ENCODE measurements around the gene ERICH4. TPM values are rescaled to one million over a fixed set of nuclear protein-coding genes. Genes with fewer than 3 reads are reported as not detected.
"Not testable (repeated sequence)": the region's sequence is repeated elsewhere in the genome, so short reads cannot be mapped to it uniquely, and the experiment has no call there.

The ERICH4 gene
- total RNA-seq, 1 experiment from 2014 or later: not detected

DNA sequence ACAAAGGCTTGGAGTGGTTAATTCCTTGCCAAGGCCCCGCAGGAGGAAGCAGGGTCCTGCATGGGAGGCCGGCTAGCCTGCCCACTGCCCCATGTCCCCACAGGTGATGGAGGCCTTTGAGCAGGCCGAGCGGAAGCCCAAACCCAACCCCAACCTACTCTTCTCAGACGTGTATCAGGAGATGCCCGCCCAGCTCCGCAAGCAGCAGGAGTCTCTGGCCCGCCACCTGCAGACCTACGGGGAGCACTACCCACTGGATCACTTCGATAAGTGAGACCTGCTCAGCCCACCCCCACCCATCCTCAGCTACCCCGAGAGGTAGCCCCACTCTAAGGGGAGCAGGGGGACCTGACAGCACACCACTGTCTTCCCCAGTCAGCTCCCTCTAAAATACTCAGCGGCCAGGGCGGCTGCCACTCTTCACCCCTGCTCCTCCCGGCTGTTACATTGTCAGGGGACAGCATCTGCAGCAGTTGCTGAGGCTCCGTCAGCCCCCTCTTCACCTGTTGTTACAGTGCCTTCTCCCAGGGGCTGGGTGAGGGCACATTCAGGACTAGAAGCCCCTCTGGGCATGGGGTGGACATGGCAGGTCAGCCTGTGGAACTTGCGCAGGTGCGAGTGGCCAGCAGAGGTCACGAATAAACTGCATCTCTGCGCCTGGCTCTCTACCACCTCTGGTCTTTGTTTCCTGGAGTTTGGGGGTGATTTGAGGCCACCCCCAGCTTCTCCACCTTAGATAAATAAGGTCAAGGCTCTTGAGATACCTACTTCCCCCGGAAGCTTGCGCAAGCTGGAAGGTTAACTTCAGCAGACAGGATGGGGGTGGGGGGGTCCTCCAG lies 18.4 kb upstream of the ERICH4 start:
- Histone ChIP-seq H3K4me3 (no peak overlapping the region), H3K27ac (no peak overlapping the region), H3K4me1 (peaks cover 11% of the 10 kb centered on the region), H3K27me3 (no peaks in the 10 kb centered on the region), H3K36me3 (peaks cover 10% of the 10 kb centered on the region), H3K9me3 (replicated peaks) (no peaks in the 10 kb centered on the region)
- DNase-seq: no peak

DNA sequence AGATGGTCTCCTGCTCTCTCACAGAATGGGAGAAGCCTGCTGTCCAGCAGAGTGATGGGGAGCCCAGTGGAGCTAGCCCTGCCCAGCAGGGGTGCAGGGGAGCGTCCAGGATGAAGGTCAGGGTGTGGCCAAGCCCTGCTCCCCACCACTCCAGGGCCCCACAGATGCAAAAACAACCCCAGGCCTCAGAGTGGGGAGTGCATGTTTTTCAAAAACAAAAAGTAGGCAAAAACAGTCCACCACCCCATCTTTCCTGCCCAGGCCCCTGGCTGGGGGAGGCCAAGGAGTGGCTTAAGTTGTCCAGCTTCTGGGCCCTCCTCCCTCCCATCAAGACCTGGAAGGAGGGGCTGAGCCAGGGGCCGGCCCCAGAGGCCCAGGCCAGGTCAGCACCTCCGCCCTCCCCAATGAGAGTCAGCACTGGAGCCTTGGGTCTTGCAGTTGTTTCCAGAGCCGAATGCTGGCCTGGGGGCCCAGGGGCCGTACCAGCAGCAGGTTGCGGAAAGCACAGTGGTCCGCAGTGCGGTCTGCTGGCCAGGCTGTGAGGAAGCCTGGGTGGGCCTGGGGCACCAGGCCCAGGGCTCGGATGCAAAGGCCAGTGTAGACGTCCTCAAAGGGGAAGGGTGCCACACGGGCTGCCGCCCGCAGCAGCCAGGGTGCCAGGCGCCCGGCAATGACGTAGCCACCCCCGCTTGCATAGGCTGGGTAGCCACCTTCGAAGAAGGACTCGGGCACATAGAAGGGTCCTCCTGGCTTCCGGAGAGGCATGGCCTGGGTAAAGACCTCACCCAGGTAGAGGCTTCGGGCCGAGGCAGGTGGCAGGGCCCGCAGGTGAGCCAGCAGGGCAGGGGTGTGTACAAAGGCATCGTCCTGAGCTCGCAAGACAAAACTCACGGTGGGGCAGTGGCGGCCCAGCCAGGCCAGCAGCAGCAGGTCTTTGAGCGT lies 17.5 kb upstream of the ERICH4 start:
- H3K36me3 ChIP-seq: peaks cover 6% of the 10 kb centered on the region
- peaks cover 11% of the 10 kb centered on the region for H3K4me1 ChIP-seq
- H3K27me3 ChIP-seq: no peaks in the 10 kb centered on the region
- no peak overlapping the region for H3K4me3 ChIP-seq
- DNase-seq: no peak
- H3K27ac ChIP-seq: no peak overlapping the region
- H3K9me3 ChIP-seq (replicated peaks): no peaks in the 10 kb centered on the region

DNA sequence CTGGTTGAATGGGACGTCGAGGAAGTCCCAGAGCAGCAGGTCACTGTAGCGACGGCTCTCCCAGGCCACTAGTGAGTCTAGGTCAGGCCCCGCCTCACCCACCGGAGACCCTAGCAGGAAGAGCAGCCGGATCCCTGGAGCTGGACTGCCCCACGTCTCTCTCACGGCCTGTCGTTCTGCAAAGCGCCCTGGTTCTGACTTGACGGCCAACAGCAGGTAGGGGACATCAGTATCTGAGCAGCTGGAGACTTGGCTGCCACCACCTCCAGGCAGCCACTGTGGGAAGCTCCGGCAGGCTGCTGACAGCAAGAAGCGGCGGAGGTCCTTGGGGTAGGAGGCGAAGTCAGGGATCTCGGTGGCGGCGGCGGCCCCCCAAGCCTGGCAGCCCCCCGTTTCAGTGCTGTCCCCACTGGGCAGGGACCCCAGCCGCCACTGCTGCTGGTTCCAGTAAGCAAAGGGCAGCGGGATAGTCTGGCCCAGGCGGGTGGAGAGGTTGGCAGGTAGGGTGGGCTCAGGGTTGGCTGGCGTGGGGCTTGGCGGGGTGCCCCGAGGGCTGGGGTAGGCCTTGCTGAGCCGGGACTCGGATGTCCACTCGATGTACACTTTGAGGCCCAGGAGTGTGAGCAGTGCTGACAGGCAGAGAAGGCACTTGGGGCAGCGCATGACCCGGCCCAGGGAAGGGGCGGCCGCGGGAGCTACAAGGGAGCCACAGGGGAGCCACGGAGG lies 16.7 kb upstream of the ERICH4 start:
- H3K9me3 ChIP-seq (replicated peaks): no peaks in the 10 kb centered on the region
- peaks cover 18% of the 10 kb centered on the region for H3K4me1 ChIP-seq
- peaks cover 6% of the 10 kb centered on the region for H3K36me3 ChIP-seq
- peak overlapping the region; percentile 87; the same call in 1 of the 2 replicates for H3K27ac ChIP-seq
- DNase-seq: no peak
- no peaks in the 10 kb centered on the region for H3K27me3 ChIP-seq
- H3K4me3 ChIP-seq: peak overlapping the region; percentile 74

DNA sequence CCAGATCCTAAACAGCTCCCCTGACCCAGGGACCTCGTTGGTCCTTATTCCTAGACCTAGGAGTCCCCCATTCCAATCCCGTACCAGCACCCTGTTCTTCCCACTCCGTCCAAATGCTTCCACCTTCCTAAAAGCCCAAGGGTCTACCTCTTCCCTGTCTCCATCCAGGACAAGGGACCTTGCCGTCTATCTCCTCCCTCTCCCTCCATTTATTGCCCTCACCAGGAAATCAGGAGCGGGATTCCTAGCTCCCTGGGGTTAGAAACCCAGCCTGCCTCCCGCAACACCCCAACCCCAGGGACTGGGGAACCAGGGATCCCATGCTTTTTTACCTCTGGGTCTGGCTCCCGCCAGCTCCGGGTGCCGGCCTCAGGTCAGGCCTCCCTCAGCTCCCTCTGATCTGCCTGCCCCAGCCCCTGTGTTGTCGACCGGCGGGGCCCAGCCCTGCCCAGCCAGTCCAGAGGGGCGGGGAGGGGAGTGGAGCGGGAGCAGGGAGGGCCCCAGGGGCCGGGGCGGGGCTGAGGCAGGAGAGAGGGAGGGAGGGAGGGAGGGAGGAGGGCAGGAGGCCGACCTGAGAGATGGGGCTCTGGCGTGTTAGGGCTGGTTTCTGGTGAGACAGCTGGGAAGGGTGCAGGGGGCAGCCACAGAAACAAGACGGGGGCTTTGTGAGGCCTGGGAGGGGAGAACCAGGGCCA lies 15.9 kb upstream of the ERICH4 start, which contains the start of gene B3GNT8:
TSS of gene B3GNT8 (minus strand) at position 423 of the 695 bp plus-strand sequence. CDS start 596 bp downstream, outside the sequence.
- H3K4me3 ChIP-seq: peak within 1 kb of the TSS; percentile 74
- peak within 1 kb of the TSS; percentile 87 for H3K27ac ChIP-seq
- peak; percentile 97 to 98 for DNase-seq
- peaks cover 8% of the 10 kb centered on the region for H3K36me3 ChIP-seq
- no peaks in the 10 kb centered on the region for H3K9me3 ChIP-seq (replicated peaks)
- peaks cover 19% of the 10 kb centered on the region for H3K4me1 ChIP-seq
- no peaks in the 10 kb centered on the region for H3K27me3 ChIP-seq

DNA sequence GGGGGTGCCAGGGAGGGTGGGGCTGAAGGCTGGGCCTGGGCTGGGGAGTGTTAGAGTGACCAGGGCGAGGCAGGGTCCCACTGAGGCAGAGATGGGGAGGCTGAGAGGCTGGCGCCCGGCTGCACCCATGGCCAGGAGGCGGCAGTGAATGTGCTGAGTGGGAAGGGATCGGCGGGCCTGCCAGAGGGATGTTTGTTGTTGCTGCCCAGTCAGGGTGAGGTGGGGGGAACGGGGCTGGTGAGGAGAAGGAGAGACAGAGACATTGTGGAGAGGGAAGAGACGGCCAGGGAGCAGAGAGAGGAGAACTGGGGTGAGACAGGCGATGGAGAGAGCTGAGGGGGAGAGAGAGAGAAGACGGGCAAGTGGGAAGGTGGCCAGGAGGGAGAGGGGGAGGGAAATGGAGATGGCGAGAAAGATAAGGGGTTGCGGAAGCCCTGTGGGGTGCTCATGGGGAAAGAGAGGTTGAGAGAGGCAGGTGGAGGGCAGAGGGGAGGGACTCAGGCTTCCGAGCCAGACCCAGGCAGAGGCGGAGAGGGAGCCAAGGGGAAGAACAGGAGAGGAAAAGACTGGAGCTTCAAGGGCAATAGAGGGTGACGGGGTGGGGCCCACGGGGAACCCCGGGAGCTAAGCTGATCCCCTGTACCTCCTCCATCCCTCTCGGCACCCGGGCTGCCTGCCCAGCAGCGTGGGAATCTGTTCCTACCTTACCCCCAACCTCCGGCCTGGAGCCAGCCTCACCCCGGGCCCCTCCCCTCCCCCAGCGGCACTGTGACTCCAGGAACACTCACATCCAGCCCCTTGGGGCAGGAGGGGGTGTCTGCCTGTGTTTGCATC lies 15.1 kb upstream of the ERICH4 start:
- Histone ChIP-seq H3K27me3 (no peaks in the 10 kb centered on the region), H3K9me3 (replicated peaks) (no peaks in the 10 kb centered on the region), H3K4me3 (peak overlapping the region; percentile 74), H3K4me1 (peaks cover 19% of the 10 kb centered on the region), H3K36me3 (peaks cover 9% of the 10 kb centered on the region), H3K27ac (peak overlapping the region; percentile 87)
- peak; percentile 71 to 75 for DNase-seq

DNA sequence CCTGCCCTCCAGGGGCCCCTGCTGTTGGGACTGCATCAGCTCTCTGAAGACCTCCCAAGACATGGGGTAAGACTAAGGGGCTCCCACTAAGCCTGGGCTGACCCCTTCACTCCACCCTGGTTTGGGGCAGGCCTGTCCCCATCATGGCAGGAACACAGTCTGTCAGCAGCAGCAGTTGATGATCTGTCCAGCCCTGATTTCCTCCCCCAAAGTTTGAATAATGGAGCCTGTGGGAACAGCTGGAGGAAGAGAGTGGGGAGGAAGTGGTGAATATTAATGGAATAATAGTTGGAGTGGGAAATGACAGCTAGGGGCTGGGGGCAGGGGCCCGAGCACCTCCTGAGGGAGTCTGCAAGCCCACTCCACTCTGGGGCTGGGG lies 14.5 kb upstream of the ERICH4 start:
- H3K27ac ChIP-seq: peak overlapping the region; percentile 87
- peak overlapping the region; percentile 74 for H3K4me3 ChIP-seq
- peak in 1 of 2 experiments; percentile 70 for DNase-seq
- H3K27me3 ChIP-seq: no peaks in the 10 kb centered on the region
- no peaks in the 10 kb centered on the region for H3K9me3 ChIP-seq (replicated peaks)
- peaks cover 5% of the 10 kb centered on the region for H3K36me3 ChIP-seq
- peaks cover 19% of the 10 kb centered on the region for H3K4me1 ChIP-seq

DNA sequence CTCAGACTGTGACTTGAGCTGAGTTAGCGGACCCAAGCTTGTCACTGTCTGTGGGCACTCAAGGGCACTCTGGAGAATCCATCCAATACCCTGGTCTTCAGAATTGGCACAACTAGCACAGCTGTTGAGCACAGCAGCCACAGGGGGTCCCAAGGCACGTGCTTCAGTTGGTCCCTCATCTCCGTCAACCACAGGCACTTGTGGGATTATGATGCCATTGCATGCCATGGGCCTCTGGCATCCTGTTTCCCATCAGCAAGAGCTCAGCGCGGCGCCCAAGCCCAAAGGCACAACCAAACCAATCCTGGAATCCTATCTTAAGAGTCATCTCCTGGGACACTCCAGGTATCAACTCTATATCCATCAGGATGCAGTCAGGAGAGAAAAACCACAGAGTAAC lies 12.0 kb upstream of the ERICH4 start:
- DNase-seq: peak; percentile 54 to 67
- no peaks in the 10 kb centered on the region for H3K27me3 ChIP-seq
- no peak overlapping the region for H3K4me3 ChIP-seq
- peaks cover 5% of the 10 kb centered on the region for H3K36me3 ChIP-seq
- peaks cover 19% of the 10 kb centered on the region for H3K4me1 ChIP-seq
- H3K27ac ChIP-seq: peak overlapping the region; percentile 34
- no peaks in the 10 kb centered on the region for H3K9me3 ChIP-seq (replicated peaks)

DNA sequence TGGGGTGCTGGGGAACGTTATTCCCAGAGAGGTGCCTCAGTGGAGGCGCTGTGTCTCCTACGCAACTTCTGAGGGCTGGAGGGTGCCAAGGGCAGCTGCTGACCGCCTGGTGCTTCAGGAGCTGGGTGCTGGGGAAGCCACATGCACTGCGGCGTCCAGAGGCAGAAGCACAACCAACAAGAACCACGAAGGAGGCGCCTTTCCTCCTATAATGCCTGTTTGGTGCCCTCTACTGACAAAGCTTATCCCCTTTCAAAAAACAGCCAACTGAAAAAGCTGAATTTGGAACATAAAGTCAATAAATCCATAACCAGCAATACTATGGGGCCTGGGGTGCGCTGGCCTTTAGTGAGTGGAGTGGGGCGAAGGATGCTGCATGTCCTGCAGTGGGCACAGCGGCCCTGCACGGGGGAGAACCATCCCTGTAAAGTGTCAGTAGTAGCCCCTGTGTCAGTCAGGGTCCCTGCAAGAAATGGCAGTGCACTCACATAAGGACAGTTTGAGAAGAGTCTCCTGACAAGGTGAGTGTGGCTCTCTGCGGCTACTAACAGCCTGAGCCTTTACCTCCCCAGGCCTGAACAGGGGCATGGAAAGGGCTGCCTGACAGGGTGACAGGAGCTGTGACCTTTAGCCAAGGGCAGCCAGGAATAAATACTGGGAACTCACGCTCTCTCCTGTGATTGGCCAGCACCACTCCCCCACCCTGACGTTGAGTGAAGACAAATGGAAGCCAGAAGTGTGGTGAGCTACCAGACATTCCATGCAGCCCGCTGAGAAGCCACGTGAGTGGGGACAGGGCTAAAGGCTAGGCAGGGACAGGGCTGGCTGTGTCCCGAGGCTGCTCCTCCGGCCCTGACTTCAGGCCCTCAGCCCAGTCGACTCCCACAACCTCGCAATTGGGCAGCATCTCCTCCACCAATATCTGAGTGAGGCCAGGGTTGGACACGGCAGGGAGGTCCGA lies 11.2 kb upstream of the ERICH4 start:
- peak overlapping the region; percentile 34 for H3K27ac ChIP-seq
- DNase-seq: peak in 1 of 2 experiments; percentile 63

DNA sequence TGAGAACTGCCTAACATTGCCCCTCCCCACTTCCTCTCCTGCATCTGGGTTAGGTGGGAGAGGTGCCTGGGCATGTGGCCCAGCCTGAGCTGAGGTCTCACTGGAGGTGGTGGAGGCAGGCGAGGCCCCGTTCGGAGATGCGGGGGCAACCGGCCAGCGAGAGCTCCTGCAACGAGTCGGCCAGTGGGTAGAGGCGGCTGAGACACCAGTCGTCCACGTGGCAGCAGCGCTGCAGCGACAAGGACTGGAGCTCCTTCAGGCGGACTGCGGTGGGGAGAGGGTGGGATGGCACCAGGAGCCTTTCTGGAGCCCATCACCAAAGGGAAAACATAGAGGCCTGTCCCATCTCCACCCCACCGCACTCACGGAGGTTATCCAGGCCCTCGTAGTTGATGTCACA lies 9.8 kb upstream of the ERICH4 start:
- Histone ChIP-seq H3K27ac (no peak overlapping the region), H3K36me3 (peaks cover 5% of the 10 kb centered on the region), H3K4me1 (peaks cover 19% of the 10 kb centered on the region), H3K4me3 (no peak overlapping the region), H3K27me3 (no peaks in the 10 kb centered on the region), H3K9me3 (replicated peaks) (no peaks in the 10 kb centered on the region)
- DNase-seq: no peak

More for the DNA sequence above, 11.2 kb upstream of the ERICH4 start:
- Histone ChIP-seq H3K4me3 (no peak overlapping the region), H3K4me1 (peaks cover 19% of the 10 kb centered on the region), H3K9me3 (replicated peaks) (no peaks in the 10 kb centered on the region), H3K27me3 (no peaks in the 10 kb centered on the region), H3K36me3 (peaks cover 5% of the 10 kb centered on the region)

DNA sequence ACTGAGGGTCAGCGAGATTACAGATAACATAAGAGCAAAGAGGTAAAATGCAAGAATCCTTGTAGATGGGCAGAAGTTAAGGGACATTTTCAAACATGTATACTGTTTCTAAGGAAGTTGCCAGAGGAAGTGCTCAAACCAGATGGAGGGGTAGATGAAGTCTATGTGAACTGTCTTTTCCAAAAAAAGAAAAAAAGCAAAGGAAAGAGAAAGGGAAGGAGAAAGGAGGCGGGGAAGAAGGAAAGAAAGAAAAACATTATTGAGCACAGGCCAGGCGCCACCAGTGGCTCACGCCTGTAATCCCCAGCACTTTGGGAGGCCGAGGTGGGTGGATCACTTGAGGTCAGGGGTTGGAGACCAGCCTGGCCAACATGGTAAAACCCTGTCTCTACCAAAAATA lies 8.5 kb upstream of the ERICH4 start:
- H3K9me3 ChIP-seq (replicated peaks): no peaks in the 10 kb centered on the region
- DNase-seq: no peak
- no peaks in the 10 kb centered on the region for H3K27me3 ChIP-seq
- no peak overlapping the region for H3K27ac ChIP-seq
- H3K36me3 ChIP-seq: peaks cover 5% of the 10 kb centered on the region
- peaks cover 11% of the 10 kb centered on the region for H3K4me1 ChIP-seq
- no peak overlapping the region for H3K4me3 ChIP-seq

DNA sequence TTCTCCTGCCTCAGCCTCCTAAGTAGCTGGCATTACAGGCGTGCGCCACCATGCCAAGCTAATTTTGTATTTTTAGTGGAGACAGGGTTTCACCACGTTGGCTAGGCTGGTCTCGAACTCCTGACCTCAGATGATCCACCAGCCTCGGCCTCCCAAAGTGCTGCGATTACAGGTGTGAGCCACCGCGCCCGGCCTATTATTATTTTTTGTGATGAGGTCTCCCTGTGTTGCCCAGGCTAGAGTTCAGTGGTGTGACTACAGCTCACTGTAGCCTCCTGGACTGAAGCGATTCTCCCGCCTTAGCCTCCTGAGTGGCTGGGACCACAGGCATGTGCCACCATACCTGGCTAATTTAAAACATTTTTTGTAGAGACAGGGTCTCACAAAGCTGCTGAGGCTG lies 7.6 kb upstream of the ERICH4 start:
- H3K9me3 ChIP-seq (replicated peaks): not testable (repeated sequence)

DNA sequence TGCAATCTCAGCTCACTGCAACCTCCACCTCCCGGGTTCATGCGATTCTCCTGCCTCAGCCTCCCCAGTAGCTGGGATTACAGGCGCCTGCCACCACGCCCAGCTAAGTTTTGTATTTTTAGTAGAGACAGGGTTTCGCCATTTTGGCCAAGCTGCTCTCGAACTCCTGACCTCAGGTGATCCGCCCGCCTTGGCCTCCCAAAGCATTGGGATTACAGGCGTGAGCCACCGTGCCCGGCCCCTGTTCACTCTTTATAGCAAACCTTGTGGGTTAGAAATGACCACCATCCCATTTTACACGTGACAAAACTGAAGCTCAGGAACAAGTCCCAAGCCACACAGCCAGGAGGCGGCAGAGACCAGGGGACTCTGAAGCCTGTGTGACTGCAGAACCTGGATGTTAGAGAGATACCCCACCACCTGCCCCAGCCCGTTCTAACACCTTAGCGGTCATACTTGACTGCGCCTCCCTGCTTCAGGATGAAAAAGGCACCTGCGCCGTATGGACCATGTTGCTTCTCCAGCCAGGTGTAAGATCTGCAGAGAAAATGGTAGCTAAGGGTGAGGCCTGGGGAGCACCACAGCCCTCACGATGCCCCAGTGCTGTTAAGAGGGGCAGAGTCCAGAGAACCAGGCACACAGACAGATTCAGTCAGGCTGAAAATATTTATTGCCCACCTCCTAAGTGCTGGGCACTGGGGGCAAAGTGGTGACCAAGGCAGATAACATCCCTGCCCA lies 6.9 kb upstream of the ERICH4 start:
- Histone ChIP-seq H3K4me3 (no peak overlapping the region), H3K27ac (no peak overlapping the region), H3K27me3 (no peaks in the 10 kb centered on the region), H3K36me3 (peaks cover 5% of the 10 kb centered on the region), H3K4me1 (peaks cover 5% of the 10 kb centered on the region; the same call in 1 of the 2 replicates), H3K9me3 (replicated peaks) (no peaks in the 10 kb centered on the region)
- DNase-seq: no peak

More for the DNA sequence above, 7.6 kb upstream of the ERICH4 start:
- DNase-seq, H3K4me3 ChIP-seq, H3K36me3 ChIP-seq, H3K27me3 ChIP-seq, H3K27ac ChIP-seq: not testable (repeated sequence)
- peaks cover 11% of the 10 kb centered on the region for H3K4me1 ChIP-seq
